HCT116 (cell line): ENCODE data around the gene TIMM50. TPM values are rescaled to one million over a fixed set of nuclear protein-coding genes. Genes with fewer than 3 reads are reported as not detected.

Experiments used
- ATAC-seq: fragments of 200-7000 bp; cut with Tn5 transposase; 2 replicates; pipeline ENCODE4 v1.9.1; 2020; ENCODE audit warnings: mild to moderate bottlenecking, moderate library complexity
- BruUV-seq: library from RNA; stranded (reverse); fragments of 400-500 nt; replicated peaks from 2 replicates; lab custom pipeline; 2021; lab: Mats Ljungman, UMichigan
- CTCF ChIA-PET: fragments of 300-600 bp; sonication (Branson Sonifier 250); formaldehyde crosslinking; loops from one replicate; lab custom pipeline; 2021; ENCODE audit warnings: antibody characterized with exemption; lab: Charles Lee
- POLR2A ChIA-PET: fragments of 300-600, 350-600 bp; sonication (Branson Sonifier 250); formaldehyde crosslinking; loops from one replicate; lab custom pipeline; 2021; ENCODE audit warnings: antibody characterized with exemption; lab: Charles Lee
- RAD21 ChIA-PET, 2 experiments: fragments of 300-600 bp; sonication (Branson Sonifier 250); formaldehyde crosslinking; loops; one replicate each; lab custom pipeline; 2023; ENCODE audit warnings: low total read pairs in 2 of 2; ENCODE audit not compliant: uncharacterized antibody in 2 of 2, unreplicated experiment in 2 of 2, low non-redundant PET in 1 of 2; lab: Charles Lee
- DNase-seq: peaks from one replicate; pipeline ENCODE4 v3.0.0-alpha.2; 2010; ENCODE audit warnings: low read depth, low spot score
- H2AFZ ChIP-seq: fragments of 200-600 bp; shearing (Covaris generic), sonication (generic); 2 replicates; pipeline ENCODE4 v1.6.1; 2017; ENCODE audit warnings: low read depth, mixed run types, mixed read lengths, antibody characterized with exemption, low read length; ENCODE audit not compliant: poor library complexity, severe bottlenecking
- H3K27ac ChIP-seq: 2 replicates; pipeline ENCODE4 v1.5.1; 2012; ENCODE audit warnings: low read depth, low read length
- H3K27me3 ChIP-seq: fragments of 200-600 bp; sonication (generic); 2 replicates; pipeline ENCODE4 v1.6.1; 2016; ENCODE audit warnings: mixed run types, low read length, mixed read lengths; ENCODE audit not compliant: insufficient read depth
- H3K36me3 ChIP-seq, 2 experiments: fragments of 200-500 bp in 1 of 2; fragments of 200-600 bp in 1 of 2; sonication (Bioruptor generic) in 1 of 2; sonication (generic) in 1 of 2; 2 replicates each; pipeline versions ENCODE4 v1.5.1 to v1.6.1; 2014 to 2016; ENCODE audit warnings: low read length in 2 of 2, inconsistent platforms in 1 of 2, mixed read lengths in 1 of 2, mixed run types in 1 of 2; ENCODE audit not compliant: insufficient read depth in 2 of 2, control insufficient read depth in 1 of 2
- H3K4me1 ChIP-seq, 2 experiments: fragments of 200-600 bp in 1 of 2; sonication (generic) in 1 of 2; 2 replicates each; pipeline versions ENCODE4 v1.5.1 to v1.6.1; 2012 to 2017; ENCODE audit warnings: low read length in 2 of 2, inconsistent platforms in 1 of 2, mild to moderate bottlenecking in 1 of 2, mixed read lengths in 1 of 2, mixed run types in 1 of 2, moderate library complexity in 1 of 2; ENCODE audit not compliant: insufficient read depth in 2 of 2, control insufficient read depth in 1 of 2
- H3K4me2 ChIP-seq: fragments of 200-600 bp; sonication (generic); 2 replicates; pipeline ENCODE4 v1.6.1; 2017; ENCODE audit warnings: mixed run types, low read length, mixed read lengths
- H3K4me3 ChIP-seq, 2 experiments: fragments of 200-600 bp in 1 of 2; sonication (generic) in 1 of 2; replicated peaks in 1 of 2; 2 replicates each; pipeline ENCODE4 v1.5.1; 2011 to 2016; ENCODE audit warnings: low read length in 2 of 2, control low read depth in 1 of 2, low read depth in 1 of 2, mild to moderate bottlenecking in 1 of 2, mixed read lengths in 1 of 2, mixed run types in 1 of 2
- H3K79me2 ChIP-seq: fragments of 200-600 bp; sonication (generic); 2 replicates; pipeline ENCODE4 v1.6.1; 2017; ENCODE audit warnings: mild to moderate bottlenecking, mixed run types, low read length, moderate library complexity, mixed read lengths; ENCODE audit not compliant: insufficient read depth
- H3K9ac ChIP-seq: fragments of 200-600 bp; sonication (generic); 2 replicates; pipeline ENCODE4 v1.6.1; 2016; ENCODE audit warnings: low read length, mixed read lengths
- H3K9me2 ChIP-seq: fragments of 200-600 bp; sonication (generic), shearing (Covaris generic); 2 replicates; pipeline ENCODE4 v1.6.1; 2017; ENCODE audit warnings: mixed run types, mild to moderate bottlenecking, moderate library complexity; ENCODE audit not compliant: insufficient read depth
- H3K9me3 ChIP-seq, 2 experiments: fragments of 200-500 bp in 1 of 2; fragments of 200-600 bp in 1 of 2; sonication (Bioruptor generic) in 1 of 2; sonication (generic) in 1 of 2; 2 replicates each; pipeline ENCODE4 v1.6.1; 2014 to 2017; ENCODE audit warnings: low read length in 2 of 2, mixed read lengths in 2 of 2, inconsistent platforms in 1 of 2, low read depth in 1 of 2, mild to moderate bottlenecking in 1 of 2, mixed run types in 1 of 2, moderate library complexity in 1 of 2; ENCODE audit not compliant: control insufficient read depth in 1 of 2, insufficient read depth in 1 of 2
- H4K20me1 ChIP-seq: fragments of 200-600 bp; sonication (generic), shearing (Covaris generic); 2 replicates; pipeline ENCODE4 v1.6.1; 2017; ENCODE audit warnings: mixed run types, mild to moderate bottlenecking, moderate library complexity; ENCODE audit not compliant: insufficient read depth
- CBX3 ChIP-seq: IDR thresholded peaks from 2 replicates; pipeline ENCODE4 v1.6.1; 2012; ENCODE audit warnings: low read depth
- CEBPB ChIP-seq: IDR thresholded peaks from 2 replicates; pipeline ENCODE4 v1.6.1; 2012; ENCODE audit warnings: low read depth
- CTCF ChIP-seq, 3 experiments: fragments of 200-600 bp in 1 of 3; sonication (generic) in 1 of 3; IDR thresholded peaks in 2 of 3; conservative IDR thresholded peaks in 1 of 3; 2 replicates each; pipeline ENCODE4 v1.5.1; 2012 to 2017; ENCODE audit warnings: low read depth in 2 of 3, low read length in 2 of 3, antibody characterized with exemption in 1 of 3, borderline replicate concordance in 1 of 3, control low read depth in 1 of 3, mild to moderate bottlenecking in 1 of 3, mixed read lengths in 1 of 3, mixed run types in 1 of 3, moderate library complexity in 1 of 3; ENCODE audit not compliant: insufficient read depth in 1 of 3
- EGR1 ChIP-seq: IDR thresholded peaks from 2 replicates; pipeline ENCODE4 v1.6.1; 2012; ENCODE audit warnings: low read depth
- ELF1 ChIP-seq: IDR thresholded peaks from 2 replicates; pipeline ENCODE4 v1.6.1; 2012; ENCODE audit warnings: low read depth, borderline replicate concordance
- JUND ChIP-seq: IDR thresholded peaks from 2 replicates; pipeline ENCODE4 v1.6.1; 2012
- MAX ChIP-seq: IDR thresholded peaks from 2 replicates; pipeline ENCODE4 v1.6.1; 2012
- POLR2AphosphoS5 ChIP-seq: IDR thresholded peaks from 2 replicates; pipeline ENCODE4 v1.6.1; 2011; ENCODE audit warnings: mild to moderate bottlenecking, low read depth, low read length, moderate library complexity
- REST ChIP-seq: IDR thresholded peaks from 2 replicates; pipeline ENCODE4 v1.6.1; 2012; ENCODE audit warnings: low read depth
- SRF ChIP-seq: IDR thresholded peaks from 2 replicates; pipeline ENCODE4 v1.6.1; 2012; ENCODE audit warnings: low read depth
- TCF7L2 ChIP-seq: IDR thresholded peaks from 2 replicates; pipeline ENCODE4 v1.7.0; 2011; ENCODE audit warnings: borderline replicate concordance, inconsistent platforms; ENCODE audit not compliant: insufficient read depth, insufficient read length; ENCODE audit errors: extremely low read depth
- YY1 ChIP-seq: IDR thresholded peaks from 2 replicates; pipeline ENCODE4 v1.6.1; 2011; ENCODE audit warnings: low read length, low read depth, moderate library complexity, mild to moderate bottlenecking; ENCODE audit not compliant: insufficient replicate concordance; ENCODE audit errors: extremely low read depth
- ZFX ChIP-seq: fragments of 450-650 bp; IDR thresholded peaks from 2 replicates; pipeline ENCODE4 v1.6.1; 2017
- ZNF274 ChIP-seq: fragments of 200-500 bp; sonication (Bioruptor generic); IDR thresholded peaks from 2 replicates; pipeline ENCODE4 v1.6.1; 2014; ENCODE audit warnings: mild to moderate bottlenecking, low read depth, low read length, inconsistent platforms
- intact Hi-C: fragments of 100-400 bp; cut with micrococcal nuclease; formaldehyde crosslinking; loops from 2 replicates; pipeline ENCODE4 v1.10.0; 2022
- total RNA-seq: library from RNA; stranded (reverse); gene quantifications from one replicate; pipeline ENCODE4 v1.2.1, GENCODE V29; 2021; ENCODE audit not compliant: unreplicated experiment
- TF ChIP-seq, protein P1 (sequence below): IDR thresholded peaks from 2 replicates; pipeline ENCODE4 v1.6.1; 2011; ENCODE audit warnings: mild to moderate bottlenecking, low read length, moderate library complexity; ENCODE audit not compliant: insufficient replicate concordance; ENCODE audit errors: extremely low read depth
- TF ChIP-seq, protein P2 (sequence below): IDR thresholded peaks from 2 replicates; pipeline ENCODE4 v1.6.1; 2012

The TIMM50 gene
- total RNA-seq, 1 experiment from 2014 or later: 111 TPM

DNA sequence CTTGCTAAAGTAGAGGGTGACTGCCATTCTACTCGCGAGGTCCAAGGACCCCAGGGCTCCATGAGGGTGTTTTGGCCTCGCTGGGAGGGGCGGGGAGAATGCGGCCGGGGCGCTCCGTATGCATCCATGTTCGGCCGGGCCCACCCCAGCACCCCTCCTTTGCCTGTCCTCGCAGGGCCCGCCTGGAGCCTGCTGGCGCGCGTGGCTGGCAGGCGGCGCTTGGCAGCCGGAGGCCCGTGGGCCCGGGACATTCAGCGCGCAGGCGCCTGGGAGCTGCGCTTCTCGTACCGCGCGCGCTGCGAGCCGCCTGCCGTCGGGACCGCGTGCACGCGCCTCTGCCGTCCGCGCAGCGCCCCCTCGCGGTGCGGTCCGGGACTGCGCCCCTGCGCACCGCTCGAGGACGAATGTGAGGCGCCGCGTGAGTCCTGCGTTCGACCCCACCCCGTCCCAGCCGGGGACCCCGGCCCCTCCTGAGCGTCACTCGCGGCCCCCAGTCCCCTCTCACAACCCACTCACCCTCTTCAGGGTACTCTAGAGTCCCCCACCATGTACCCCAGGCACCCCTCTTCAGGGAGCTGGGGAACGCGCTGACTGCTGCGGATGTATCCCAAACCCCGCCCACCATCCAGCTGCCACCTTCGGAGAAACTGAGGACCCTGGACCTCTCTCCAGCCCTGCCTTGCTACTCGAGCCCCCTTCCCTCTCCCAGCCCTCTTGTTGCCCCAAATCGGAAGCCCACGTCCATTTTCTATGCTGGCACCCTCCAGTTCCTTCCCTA, 22.2 kb downstream of the TIMM50 start:
- no TSS peak for BruUV-seq
- Histone ChIP-seq H3K27me3 (no peaks in the 10 kb centered on the region), H3K4me2 (no peak overlapping the region), H3K9ac (no peak overlapping the region), H3K9me2 (no peaks in the 10 kb centered on the region), H3K36me3 (no peaks in the 10 kb centered on the region), H3K4me3 (no peak overlapping the region), H3K9me3 (no peaks in the 10 kb centered on the region), H3K4me1 (peaks cover 0 to 4% of the 10 kb centered on the region in 2 experiments; a peak in 1 of 4 replicates), H3K27ac (no peak overlapping the region), H4K20me1 (no peaks in the 10 kb centered on the region), H3K79me2 (no peaks in the 10 kb centered on the region), H2AFZ (peak overlapping the region; percentile 61)
- CTCF ChIA-PET: interaction anchor here (0.6 to 1.3 kb wide), 4 partner anchors 15 to 67 kb away, joined by 3 to 5 read pairs (median 4); partner anchors contain the start of gene RPS16
- ATAC-seq (peak; percentile 87), DNase-seq (peak; percentile 66)
- intact Hi-C loops: no loop called here
- RAD21 ChIA-PET: no interaction called here
- POLR2A ChIA-PET: no interaction called here
- TF ChIP-seq ELF1 (no peak), CEBPB (no peak), MAX (peak; percentile 99), POLR2AphosphoS5 (peak; percentile 26; the same call in 1 of the 2 replicates), ZNF274 (no peak), YY1 (no peak), ZFX (peak; percentile 67; the same call in 1 of the 2 replicates), SRF (no peak), JUND (no peak), REST (no peak), CTCF (IDR thresholded peaks at IDR 0.05 in 2 of 3, conservative IDR thresholded peaks at IDR 0.05 in 1 of 3; ENCODE audit: borderline replicate concordance in 1 of 3, insufficient read depth in 1 of 3, low read depth in 2 of 3, low read length in 2 of 3) (peak; percentile 42 to 72 (median 72); a peak in 5 of 6 replicates), EGR1 (no peak), TCF7L2 (no peak), CBX3 (peak; percentile 88)
- TF ChIP-seq, protein P1, sequence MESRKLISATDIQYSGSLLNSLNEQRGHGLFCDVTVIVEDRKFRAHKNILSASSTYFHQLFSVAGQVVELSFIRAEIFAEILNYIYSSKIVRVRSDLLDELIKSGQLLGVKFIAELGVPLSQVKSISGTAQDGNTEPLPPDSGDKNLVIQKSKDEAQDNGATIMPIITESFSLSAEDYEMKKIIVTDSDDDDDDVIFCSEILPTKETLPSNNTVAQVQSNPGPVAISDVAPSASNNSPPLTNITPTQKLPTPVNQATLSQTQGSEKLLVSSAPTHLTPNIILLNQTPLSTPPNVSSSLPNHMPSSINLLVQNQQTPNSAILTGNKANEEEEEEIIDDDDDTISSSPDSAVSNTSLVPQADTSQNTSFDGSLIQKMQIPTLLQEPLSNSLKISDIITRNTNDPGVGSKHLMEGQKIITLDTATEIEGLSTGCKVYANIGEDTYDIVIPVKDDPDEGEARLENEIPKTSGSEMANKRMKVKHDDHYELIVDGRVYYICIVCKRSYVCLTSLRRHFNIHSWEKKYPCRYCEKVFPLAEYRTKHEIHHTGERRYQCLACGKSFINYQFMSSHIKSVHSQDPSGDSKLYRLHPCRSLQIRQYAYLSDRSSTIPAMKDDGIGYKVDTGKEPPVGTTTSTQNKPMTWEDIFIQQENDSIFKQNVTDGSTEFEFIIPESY: no peak
- TF ChIP-seq, protein P2, sequence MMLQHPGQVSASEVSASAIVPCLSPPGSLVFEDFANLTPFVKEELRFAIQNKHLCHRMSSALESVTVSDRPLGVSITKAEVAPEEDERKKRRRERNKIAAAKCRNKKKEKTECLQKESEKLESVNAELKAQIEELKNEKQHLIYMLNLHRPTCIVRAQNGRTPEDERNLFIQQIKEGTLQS: no peak
